Keratinocyte (primary cell): ENCODE data around the gene ID1. TPM values are rescaled to one million over a fixed set of nuclear protein-coding genes. Genes with fewer than 3 reads are reported as not detected.

ENCODE experiments used
- DNase-seq: peaks from one replicate; pipeline ENCODE4 v3.0.0-alpha.2; 2011; ENCODE audit warnings: low read depth, missing footprints, low spot score
- FAIRE-seq: peaks from 2 replicates; lab custom pipeline; 2011; peaks lifted over from hg19 to GRCh38; lab: Jason Lieb, UNC
- H2AFZ ChIP-seq: 2 replicates; pipeline ENCODE4 v1.6.0; 2012; ENCODE audit warnings: low read length, control low read depth, inconsistent platforms; ENCODE audit not compliant: control insufficient read depth
- H3K27ac ChIP-seq: 2 replicates; pipeline ENCODE4 v1.5.1; 2011; ENCODE audit warnings: low read length; ENCODE audit not compliant: control insufficient read depth, insufficient read depth
- H3K27me3 ChIP-seq: 3 replicates; pipeline ENCODE4 v1.6.0; 2011; ENCODE audit warnings: low read length; ENCODE audit not compliant: control insufficient read depth, insufficient read depth; ENCODE audit errors: extremely low read depth
- H3K36me3 ChIP-seq, 2 experiments: 2 replicates in 1 of 2; 3 replicates in 1 of 2; pipeline ENCODE4 v1.5.1; 2011; ENCODE audit warnings: low read length in 2 of 2, mild to moderate bottlenecking in 1 of 2; ENCODE audit not compliant: control insufficient read depth in 2 of 2, insufficient read depth in 2 of 2; ENCODE audit errors: extremely low read depth in 1 of 2
- H3K4me1 ChIP-seq: 3 replicates; pipeline ENCODE4 v1.5.1; 2011; ENCODE audit warnings: low read length; ENCODE audit not compliant: control insufficient read depth, insufficient read depth; ENCODE audit errors: extremely low read depth
- H3K4me2 ChIP-seq: 3 replicates; pipeline ENCODE4 v1.6.0; 2011; ENCODE audit warnings: low read depth, low read length; ENCODE audit not compliant: control insufficient read depth, insufficient read depth; ENCODE audit errors: extremely low read depth
- H3K4me3 ChIP-seq, 3 experiments: fragments of 200-600 bp in 1 of 3; sonication (generic) in 1 of 3; 2 replicates in 2 of 3; 3 replicates in 1 of 3; pipeline ENCODE4 v1.5.1; 2011 to 2016; ENCODE audit warnings: low read length in 3 of 3, mild to moderate bottlenecking in 3 of 3, control low read depth in 2 of 3, inconsistent platforms in 1 of 3, low read depth in 1 of 3, mixed read lengths in 1 of 3, mixed run types in 1 of 3, moderate library complexity in 1 of 3; ENCODE audit not compliant: control insufficient read depth in 2 of 3, insufficient read depth in 2 of 3; ENCODE audit errors: extremely low read depth in 1 of 3
- H3K79me2 ChIP-seq: 2 replicates; pipeline ENCODE4 v1.6.0; 2012; ENCODE audit warnings: low read length; ENCODE audit not compliant: control insufficient read depth, insufficient read depth
- H3K9ac ChIP-seq: 3 replicates; pipeline ENCODE4 v1.6.0; 2011; ENCODE audit warnings: low read length; ENCODE audit not compliant: control insufficient read depth, insufficient read depth; ENCODE audit errors: extremely low read depth
- H3K9me1 ChIP-seq: 3 replicates; pipeline ENCODE4 v1.6.0; 2011; ENCODE audit warnings: low read length; ENCODE audit not compliant: control insufficient read depth, insufficient read depth; ENCODE audit errors: extremely low read depth
- H3K9me3 ChIP-seq: 2 replicates; pipeline ENCODE4 v1.5.1; 2012; ENCODE audit warnings: low read depth, low read length; ENCODE audit not compliant: control insufficient read depth
- H4K20me1 ChIP-seq: 3 replicates; pipeline ENCODE4 v1.6.0; 2011; ENCODE audit warnings: low read length; ENCODE audit not compliant: control insufficient read depth, insufficient read depth; ENCODE audit errors: extremely low read depth
- EZH2 ChIP-seq: IDR thresholded peaks from one replicate; pipeline ENCODE4 v1.6.1; 2012; ENCODE audit warnings: inconsistent platforms, mild to moderate bottlenecking, low read length, moderate library complexity
- dilution Hi-C: fragments of 300-500 bp; cut with MboI; formaldehyde crosslinking; loops from one replicate; pipeline ENCODE4 v1.7.0; 2020; ENCODE audit warnings: low sequenced_read_pairs; ENCODE audit not compliant: extremely low pct_ligation_motif_present
- polyA plus RNA-seq, 5 experiments: library from polyadenylated mRNA; depleted of rRNA in 3 of 5; stranded (reverse) in 3 of 5; stranded (forward) in 1 of 5; unstranded in 1 of 5; fragments of >200 nt; gene quantifications; 1 replicate in 1 of 5; 2 replicates in 3 of 5; 3 replicates in 1 of 5; pipeline versions ENCODE4 v1.2.1 to v1.2.3, GENCODE V29; 2011 to 2012; ENCODE audit warnings: missing spikeins in 2 of 5, low read depth in 1 of 5, low replicate concordance in 1 of 5
- TF ChIP-seq, protein P1 (sequence below), 3 experiments: IDR thresholded peaks in 1 of 3; conservative IDR thresholded peaks in 1 of 3; optimal IDR thresholded peaks in 1 of 3; 2 replicates in 2 of 3; 3 replicates in 1 of 3; pipeline versions ENCODE3 to v1.5.1; 2011; ENCODE audit warnings: low read length in 3 of 3, mild to moderate bottlenecking in 3 of 3, moderate library complexity in 2 of 3, control low read depth in 1 of 3, inconsistent platforms in 1 of 3; ENCODE audit not compliant: insufficient read depth in 2 of 3; ENCODE audit errors: extremely low read depth in 1 of 3

ID1 gene
- polyA plus RNA-seq, 1 donor (not counting 4 experiments of a cell fraction or from before 2014, with no cell fraction given): 24.4 TPM

DNA sequence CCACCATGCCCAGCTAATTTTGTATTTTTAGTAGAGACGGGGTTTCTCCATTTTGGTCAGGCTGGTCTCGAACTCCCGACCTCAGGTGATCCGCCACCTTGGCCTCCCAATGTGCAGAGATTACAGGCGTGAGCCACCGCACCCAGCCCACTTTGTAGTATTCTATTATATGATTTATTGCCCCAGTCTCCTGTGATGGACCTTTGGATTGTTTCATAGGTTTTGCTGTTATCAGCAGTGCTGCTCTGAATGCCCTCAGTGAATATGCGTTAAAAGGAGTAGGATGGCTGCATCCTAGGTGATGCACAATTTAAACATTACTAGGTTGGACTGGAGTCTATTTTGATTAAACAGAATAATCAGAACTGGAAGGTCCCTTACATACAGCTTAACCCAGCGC lies 10.3 kb downstream of the ID1 start:
- Histone ChIP-seq H3K4me3 (no peak overlapping the region), H3K4me1 (peaks cover 20% of the 10 kb centered on the region), H3K36me3 (no peaks in the 10 kb centered on the region), H3K27me3 (no peaks in the 10 kb centered on the region), H2AFZ (no peak overlapping the region), H3K27ac (no peak overlapping the region), H4K20me1 (no peaks in the 10 kb centered on the region), H3K79me2 (no peaks in the 10 kb centered on the region), H3K9me3 (no peaks in the 10 kb centered on the region), H3K9me1 (no peaks in the 10 kb centered on the region), H3K4me2 (no peak overlapping the region), H3K9ac (no peak overlapping the region)
- DNase-seq (no peak), FAIRE-seq (no peak)
- TF ChIP-seq, protein P1, sequence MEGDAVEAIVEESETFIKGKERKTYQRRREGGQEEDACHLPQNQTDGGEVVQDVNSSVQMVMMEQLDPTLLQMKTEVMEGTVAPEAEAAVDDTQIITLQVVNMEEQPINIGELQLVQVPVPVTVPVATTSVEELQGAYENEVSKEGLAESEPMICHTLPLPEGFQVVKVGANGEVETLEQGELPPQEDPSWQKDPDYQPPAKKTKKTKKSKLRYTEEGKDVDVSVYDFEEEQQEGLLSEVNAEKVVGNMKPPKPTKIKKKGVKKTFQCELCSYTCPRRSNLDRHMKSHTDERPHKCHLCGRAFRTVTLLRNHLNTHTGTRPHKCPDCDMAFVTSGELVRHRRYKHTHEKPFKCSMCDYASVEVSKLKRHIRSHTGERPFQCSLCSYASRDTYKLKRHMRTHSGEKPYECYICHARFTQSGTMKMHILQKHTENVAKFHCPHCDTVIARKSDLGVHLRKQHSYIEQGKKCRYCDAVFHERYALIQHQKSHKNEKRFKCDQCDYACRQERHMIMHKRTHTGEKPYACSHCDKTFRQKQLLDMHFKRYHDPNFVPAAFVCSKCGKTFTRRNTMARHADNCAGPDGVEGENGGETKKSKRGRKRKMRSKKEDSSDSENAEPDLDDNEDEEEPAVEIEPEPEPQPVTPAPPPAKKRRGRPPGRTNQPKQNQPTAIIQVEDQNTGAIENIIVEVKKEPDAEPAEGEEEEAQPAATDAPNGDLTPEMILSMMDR (optimal IDR thresholded peaks at IDR 0.05 in 1 of 3, IDR thresholded peaks at IDR 0.05 in 1 of 3, conservative IDR thresholded peaks at IDR 0.05 in 1 of 3; ENCODE audit: extremely low read depth in 1 of 3, insufficient read depth in 2 of 3, low read length in 3 of 3): no peak
- TF ChIP-seq EZH2: no peak
- dilution Hi-C loops: no loop called here

DNA sequence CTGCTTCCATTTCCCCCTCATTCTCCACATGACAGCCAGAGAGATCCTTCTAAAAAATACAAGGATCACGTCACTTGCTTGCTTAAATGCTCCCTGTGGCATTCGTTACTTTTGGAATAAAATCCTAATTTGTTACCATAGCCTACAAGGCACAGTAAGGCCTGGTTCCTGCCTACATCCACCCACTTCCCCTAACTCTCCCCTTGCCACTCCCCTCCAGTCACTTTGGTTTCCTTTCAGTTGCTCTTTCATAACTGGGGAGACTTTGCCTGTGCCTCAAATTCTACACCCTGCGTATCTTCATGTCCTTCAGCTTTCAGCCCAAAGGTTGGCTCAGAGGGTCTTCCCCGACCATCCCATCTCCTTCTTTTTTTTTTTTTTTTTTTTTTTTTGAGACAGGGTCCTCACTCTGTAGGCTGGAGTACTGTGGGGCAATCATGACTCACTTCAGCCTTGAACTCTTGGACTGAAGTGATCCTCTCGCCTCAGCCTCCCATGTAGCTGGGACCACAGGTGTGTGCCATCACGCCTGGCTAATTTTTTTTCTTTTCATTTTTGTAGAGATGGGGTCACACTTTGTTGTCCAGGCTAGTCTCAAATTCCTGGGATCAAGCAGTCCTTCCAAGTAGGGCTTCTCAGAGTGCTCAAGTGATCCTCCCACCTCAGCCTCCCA lies 12.5 kb downstream of the ID1 start:
- Histone ChIP-seq H3K4me1 (peaks cover 2% of the 10 kb centered on the region), H3K4me3 (no peak overlapping the region), H3K27ac (no peak overlapping the region), H3K4me2 (no peak overlapping the region), H3K27me3 (no peaks in the 10 kb centered on the region), H4K20me1 (no peaks in the 10 kb centered on the region), H3K9ac (no peak overlapping the region), H3K36me3 (no peaks in the 10 kb centered on the region), H3K9me1 (no peaks in the 10 kb centered on the region), H3K79me2 (no peaks in the 10 kb centered on the region), H2AFZ (no peak overlapping the region), H3K9me3 (no peaks in the 10 kb centered on the region)
- dilution Hi-C loops: no loop called here
- FAIRE-seq: no peak
- no peak for TF ChIP-seq EZH2
- TF ChIP-seq, protein P1 (optimal IDR thresholded peaks at IDR 0.05 in 1 of 3, IDR thresholded peaks at IDR 0.05 in 1 of 3, conservative IDR thresholded peaks at IDR 0.05 in 1 of 3; ENCODE audit: extremely low read depth in 1 of 3, insufficient read depth in 2 of 3, low read length in 3 of 3): no peak
- no peak for DNase-seq
